PFSK-1 (cell line): ENCODE results near the gene RPS29.

ENCODE experiments used
- FOXP2 ChIP-seq: optimal IDR thresholded peaks from 2 replicates; pipeline ENCODE3; 2011; ENCODE audit warnings: borderline replicate concordance, control low read depth, inconsistent platforms; ENCODE audit not compliant: insufficient read depth; ENCODE audit errors: extremely low read length, extremely low read depth
- POLR2AphosphoS5 ChIP-seq: IDR thresholded peaks from 2 replicates; pipeline ENCODE4 v1.6.1; 2012; ENCODE audit warnings: low read depth, mild to moderate bottlenecking, control low read depth, low read length, moderate library complexity
- SIN3A ChIP-seq: IDR thresholded peaks from 2 replicates; pipeline ENCODE4 v1.6.1; 2012; ENCODE audit warnings: mild to moderate bottlenecking, low read length, moderate library complexity, borderline replicate concordance; ENCODE audit not compliant: insufficient read depth
- TAF1 ChIP-seq: IDR thresholded peaks from 2 replicates; pipeline ENCODE4 v1.6.1; 2012; ENCODE audit warnings: low read length, control low read depth, borderline replicate concordance; ENCODE audit not compliant: insufficient read depth
- TF ChIP-seq, protein P1 (sequence below), 2 experiments: IDR thresholded peaks; 2 replicates each; pipeline versions ENCODE4 v1.6.1 to v1.8.0; 2011 to 2012; ENCODE audit warnings: low read depth in 2 of 2, low read length in 2 of 2, control low read depth in 1 of 2, inconsistent platforms in 1 of 2, mild to moderate bottlenecking in 1 of 2, moderate library complexity in 1 of 2; ENCODE audit not compliant: insufficient read depth in 1 of 2

RPS29 gene

DNA sequence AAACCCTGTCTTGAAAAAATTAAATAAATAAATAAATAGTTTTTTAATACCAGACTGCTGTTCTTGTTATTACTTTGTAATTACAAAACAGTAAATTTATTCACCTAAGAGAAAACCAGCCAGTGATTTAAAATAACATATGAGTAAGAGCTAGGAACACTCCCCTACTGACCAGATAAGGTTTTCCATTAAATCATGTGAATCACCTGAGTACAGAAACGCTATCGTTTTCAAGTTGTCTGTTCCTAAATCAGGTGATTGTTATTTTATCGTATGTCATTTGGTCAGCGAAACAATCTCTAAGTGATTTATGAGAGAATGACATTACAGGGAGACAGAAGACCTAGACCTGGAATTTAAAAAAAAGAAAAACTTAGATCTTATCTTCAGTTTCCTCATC lies 47.3 kb downstream of the RPS29 start:
- TF ChIP-seq SIN3A (no peak), FOXP2 (no peak), POLR2AphosphoS5 (no peak), TAF1 (no peak)
- TF ChIP-seq, protein P1, sequence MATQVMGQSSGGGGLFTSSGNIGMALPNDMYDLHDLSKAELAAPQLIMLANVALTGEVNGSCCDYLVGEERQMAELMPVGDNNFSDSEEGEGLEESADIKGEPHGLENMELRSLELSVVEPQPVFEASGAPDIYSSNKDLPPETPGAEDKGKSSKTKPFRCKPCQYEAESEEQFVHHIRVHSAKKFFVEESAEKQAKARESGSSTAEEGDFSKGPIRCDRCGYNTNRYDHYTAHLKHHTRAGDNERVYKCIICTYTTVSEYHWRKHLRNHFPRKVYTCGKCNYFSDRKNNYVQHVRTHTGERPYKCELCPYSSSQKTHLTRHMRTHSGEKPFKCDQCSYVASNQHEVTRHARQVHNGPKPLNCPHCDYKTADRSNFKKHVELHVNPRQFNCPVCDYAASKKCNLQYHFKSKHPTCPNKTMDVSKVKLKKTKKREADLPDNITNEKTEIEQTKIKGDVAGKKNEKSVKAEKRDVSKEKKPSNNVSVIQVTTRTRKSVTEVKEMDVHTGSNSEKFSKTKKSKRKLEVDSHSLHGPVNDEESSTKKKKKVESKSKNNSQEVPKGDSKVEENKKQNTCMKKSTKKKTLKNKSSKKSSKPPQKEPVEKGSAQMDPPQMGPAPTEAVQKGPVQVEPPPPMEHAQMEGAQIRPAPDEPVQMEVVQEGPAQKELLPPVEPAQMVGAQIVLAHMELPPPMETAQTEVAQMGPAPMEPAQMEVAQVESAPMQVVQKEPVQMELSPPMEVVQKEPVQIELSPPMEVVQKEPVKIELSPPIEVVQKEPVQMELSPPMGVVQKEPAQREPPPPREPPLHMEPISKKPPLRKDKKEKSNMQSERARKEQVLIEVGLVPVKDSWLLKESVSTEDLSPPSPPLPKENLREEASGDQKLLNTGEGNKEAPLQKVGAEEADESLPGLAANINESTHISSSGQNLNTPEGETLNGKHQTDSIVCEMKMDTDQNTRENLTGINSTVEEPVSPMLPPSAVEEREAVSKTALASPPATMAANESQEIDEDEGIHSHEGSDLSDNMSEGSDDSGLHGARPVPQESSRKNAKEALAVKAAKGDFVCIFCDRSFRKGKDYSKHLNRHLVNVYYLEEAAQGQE (IDR thresholded peaks at IDR 0.05; ENCODE audit: insufficient read depth in 1 of 2, low read depth in 2 of 2, low read length in 2 of 2): no peak
